GM21825 (cell line): ENCODE data around the gene BBC3.
A peak's percentile ranks its signal among the peaks of the same experiment; 100 is the strongest.
"Not testable (repeated sequence)": the region's sequence is repeated elsewhere in the genome, so short reads cannot be mapped to it uniquely, and the experiment has no call there.

Experiments
- ATAC-seq: cut with Tn5 transposase; IDR thresholded peaks from one replicate; pipeline ENCODE4 v1.9.1; 2021; ENCODE audit warnings: mild to moderate bottlenecking, moderate library complexity; ENCODE audit not compliant: unreplicated experiment

Gene BBC3, protein sequence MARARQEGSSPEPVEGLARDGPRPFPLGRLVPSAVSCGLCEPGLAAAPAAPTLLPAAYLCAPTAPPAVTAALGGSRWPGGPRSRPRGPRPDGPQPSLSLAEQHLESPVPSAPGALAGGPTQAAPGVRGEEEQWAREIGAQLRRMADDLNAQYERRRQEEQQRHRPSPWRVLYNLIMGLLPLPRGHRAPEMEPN

GRCh38 chr19:47230921-47231214 lies at the start of gene BBC3:
TSS of gene BBC3 (minus strand) at chr19:47231199. CDS start at chr19:47228431, 2,768 bp downstream.
- ATAC-seq: no peak

- no peak for ATAC-seq
Measured at GRCh38 chr19:47280183-47280797, 49.3 kb upstream of the BBC3 start.

DNA sequence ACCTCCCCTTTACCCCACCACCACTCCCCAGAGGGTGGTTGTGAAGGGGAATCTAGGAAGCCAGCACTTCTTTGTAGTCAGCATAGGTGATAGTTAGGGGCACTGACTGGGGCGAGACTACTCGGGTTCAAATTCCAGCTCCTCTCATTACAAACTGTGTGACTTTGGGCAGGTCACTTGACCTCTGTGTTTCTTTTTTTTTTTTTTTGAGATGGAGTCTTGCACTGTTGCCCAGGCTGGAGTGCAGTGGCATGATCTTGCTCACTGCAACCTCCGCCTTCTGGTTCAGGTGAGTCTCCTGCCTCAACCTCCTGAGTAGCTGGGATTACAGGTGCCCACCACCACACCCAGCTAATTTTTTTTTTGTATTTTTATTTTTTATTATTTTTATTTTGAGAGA lies 45.5 kb upstream of the BBC3 start:
- ATAC-seq: not testable (repeated sequence)

DNA sequence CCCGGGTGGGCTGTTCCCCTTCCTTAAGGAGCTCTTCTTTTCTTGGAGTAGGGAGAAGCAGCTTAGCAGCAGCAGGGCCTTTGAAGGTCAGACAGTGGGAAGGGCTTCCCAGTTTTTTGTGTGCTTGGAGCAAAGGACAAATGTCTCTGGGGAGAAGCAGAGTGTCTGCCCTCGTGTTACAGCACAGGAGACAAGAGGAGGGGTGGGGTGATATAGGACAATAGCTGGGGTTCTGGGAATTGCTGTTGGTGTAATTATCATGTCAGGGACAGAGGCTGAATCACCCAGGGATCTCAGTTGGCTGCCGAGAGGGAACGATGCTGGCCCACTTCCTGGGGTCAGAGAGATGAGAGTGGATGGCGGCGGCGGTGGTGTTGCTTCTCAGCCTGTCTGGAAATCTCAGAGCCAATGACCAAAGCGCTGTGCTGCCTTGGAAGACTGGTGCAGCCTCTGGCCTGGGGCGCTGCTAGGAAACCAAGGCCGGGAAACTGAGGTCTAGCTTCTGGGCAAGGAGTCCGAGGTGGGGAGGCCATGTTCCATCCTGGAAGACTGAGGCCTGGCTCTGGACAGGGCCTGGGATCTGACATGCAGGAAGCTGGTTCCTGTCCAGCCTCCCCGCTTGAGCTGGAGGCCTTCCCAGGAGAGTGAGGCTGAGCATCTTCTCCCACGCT lies 44.9 kb upstream of the BBC3 start:
- ATAC-seq: no peak

GRCh38 chr19:47274891-47275761 lies 44.1 kb upstream of the BBC3 start:
- ATAC-seq: no peak

- peak; percentile 41 for ATAC-seq
Measured at GRCh38 chr19:47274071-47274890, 43.3 kb upstream of the BBC3 start, which contains the start of gene INAFM1. TSS of gene INAFM1 (plus strand) at chr19:47274885. CDS start at chr19:47274920, 35 bp downstream.

GRCh38 chr19:47273313-47274070 lies 42.5 kb upstream of the BBC3 start:
- ATAC-seq: peak; percentile 46

DNA sequence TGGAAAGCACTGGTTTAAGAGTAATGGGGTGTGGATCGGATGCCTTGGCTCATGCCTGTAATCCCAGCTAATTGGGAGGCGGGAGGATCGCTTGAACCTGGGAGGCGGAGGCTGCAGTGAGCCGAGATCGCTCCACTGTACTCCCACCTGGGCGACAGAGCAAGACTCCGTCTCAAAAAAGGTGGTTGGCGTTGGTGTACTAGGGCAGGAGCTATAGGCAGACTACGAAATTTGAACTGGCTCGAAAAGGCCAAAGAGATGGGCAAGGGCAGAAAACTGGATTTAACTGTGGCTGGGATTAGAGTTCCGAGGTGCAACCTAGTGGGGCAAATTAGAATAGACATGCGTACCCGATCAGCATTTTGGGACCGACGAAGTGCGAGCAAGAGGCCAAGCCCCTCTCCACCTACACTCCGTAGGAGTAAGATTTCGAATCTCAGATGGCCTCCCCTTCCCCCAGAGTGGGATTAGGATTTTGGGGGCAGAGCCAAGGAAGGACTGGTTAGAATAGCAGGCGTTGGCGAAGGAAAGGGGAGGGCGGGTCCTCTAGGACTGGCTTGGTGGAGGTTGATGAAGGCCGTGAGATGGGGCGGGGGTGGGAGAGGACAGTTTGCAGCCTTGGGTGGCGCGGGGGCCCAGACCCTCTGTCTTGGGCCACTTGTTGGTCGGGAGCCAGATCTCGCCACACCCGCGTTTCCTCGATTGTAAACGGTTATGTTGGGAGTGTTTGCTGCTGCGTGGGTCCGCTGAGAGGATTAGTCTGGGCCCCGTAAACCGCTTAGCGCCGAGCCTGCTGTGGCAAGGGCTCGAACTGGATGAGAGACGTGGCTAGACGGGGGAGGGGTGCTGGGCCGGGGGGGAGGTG lies 41.7 kb upstream of the BBC3 start:
- ATAC-seq: no peak

DNA sequence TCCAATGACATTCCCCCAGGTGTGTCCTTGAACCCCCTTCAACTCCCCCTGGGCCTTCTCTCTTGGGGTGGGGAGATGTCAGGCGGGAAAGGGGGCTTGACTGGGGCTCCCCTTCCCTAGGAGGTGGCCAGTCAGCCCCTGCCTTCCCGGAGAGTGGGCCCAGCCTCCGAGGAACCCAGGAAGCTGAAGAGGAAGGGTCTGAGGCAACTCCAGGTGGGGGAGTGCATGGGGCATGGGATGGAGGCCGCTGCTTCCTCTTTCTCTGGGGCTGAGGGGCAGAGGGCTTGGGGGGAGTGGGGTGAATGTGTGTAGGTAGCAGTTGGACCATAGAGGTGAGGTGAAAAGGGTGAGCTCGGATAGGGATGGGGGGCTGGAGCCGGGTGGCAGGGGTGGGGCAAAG lies 41.0 kb upstream of the BBC3 start:
- ATAC-seq: no peak

GRCh38 chr19:47270408-47270807 lies 39.4 kb upstream of the BBC3 start:
- ATAC-seq: no peak

DNA sequence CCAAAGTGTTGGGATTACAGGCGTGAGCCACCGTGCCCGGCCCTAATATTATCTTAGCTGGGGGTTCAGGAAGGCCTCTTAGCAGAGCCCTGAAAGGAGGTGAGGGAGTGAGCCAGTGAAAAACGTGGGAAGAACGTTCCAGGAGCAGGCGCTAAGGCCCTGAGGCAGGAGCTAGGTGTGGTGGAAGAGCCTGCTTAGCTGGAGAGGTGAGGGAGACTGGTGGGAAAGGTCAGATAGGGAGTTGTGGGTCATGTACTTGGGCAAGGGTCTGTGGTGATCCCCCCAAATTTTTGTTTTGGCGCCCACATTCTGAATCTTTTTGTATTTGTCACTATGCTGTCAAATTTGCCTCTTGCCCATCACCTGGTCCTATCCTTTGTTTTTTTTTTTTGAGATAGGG lies 38.6 kb upstream of the BBC3 start:
- no peak for ATAC-seq

GRCh38 chr19:47268028-47268427 lies 37.0 kb upstream of the BBC3 start:
- ATAC-seq: no peak

DNA sequence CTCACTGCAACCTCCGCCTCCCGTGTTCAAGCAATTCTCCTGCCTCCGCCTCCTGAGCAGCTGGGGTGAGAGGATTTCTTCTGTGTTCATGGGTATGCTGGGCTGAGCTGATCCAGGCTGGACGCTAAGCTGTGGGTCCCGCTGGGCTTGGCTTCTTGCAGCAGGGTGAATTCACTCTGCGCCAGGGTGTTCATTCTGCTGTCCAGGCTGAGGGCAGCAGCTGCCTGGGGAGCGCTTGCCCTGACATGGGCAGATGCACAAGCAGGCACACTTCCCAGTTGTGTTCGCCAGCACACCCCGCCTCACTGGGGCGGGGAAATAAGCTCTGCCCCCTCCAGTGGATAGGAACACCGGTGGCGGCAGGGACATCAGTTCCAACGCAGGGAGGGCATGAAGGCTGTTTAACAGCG lies 36.4 kb upstream of the BBC3 start:
- no peak for ATAC-seq

DNA sequence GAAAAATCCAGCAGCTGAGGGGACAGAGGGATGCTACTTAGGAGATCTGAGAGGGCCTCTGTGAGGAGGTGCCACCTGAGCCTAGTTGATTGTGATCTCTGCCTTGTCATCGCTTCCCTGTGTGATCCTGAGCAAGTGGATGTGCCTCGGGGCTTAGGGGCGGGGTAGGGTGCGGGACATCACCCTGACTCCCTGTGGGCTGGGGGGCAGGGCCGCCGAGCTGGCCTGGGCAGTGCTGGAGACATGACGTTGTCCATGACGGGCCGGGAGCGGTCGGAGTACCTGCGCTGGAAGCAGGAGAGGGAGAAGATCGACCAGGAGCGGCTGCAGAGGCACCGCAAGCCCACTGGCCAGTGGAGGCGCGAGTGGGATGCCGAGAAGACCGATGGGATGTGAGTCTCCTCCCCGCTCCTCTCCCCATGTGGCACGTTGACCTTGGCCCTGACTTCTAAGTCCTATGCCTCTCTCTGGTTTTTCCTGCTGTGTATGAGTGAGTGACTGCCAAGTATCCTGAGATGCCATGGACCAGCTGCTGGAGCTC lies 35.5 kb upstream of the BBC3 start:
- ATAC-seq: no peak

GRCh38 chr19:47264629-47265028 lies 33.6 kb upstream of the BBC3 start:
- ATAC-seq: no peak

- not testable (repeated sequence) for ATAC-seq
Measured at GRCh38 chr19:47261946-47262793, 31.2 kb upstream of the BBC3 start.

GRCh38 chr19:47260476-47260875 lies 29.5 kb upstream of the BBC3 start:
- no peak for ATAC-seq
